K562 (cell line): ENCODE measurements around the gene COL6A1. TPM values are rescaled to one million over a fixed set of nuclear protein-coding genes. Genes with fewer than 3 reads are reported as not detected.

Experiments used
- ATAC-seq: fragments of 200-7000 bp; cut with Tn5 transposase; 3 replicates; pipeline ENCODE4 v1.9.1; 2020; ENCODE audit warnings: moderate library complexity
- BruUV-seq: library from RNA; stranded (reverse); fragments of 400-500 nt; replicated peaks from 2 replicates; lab custom pipeline; 2021; lab: Mats Ljungman, UMichigan
- CTCF ChIA-PET: fragments of 300-600 bp; formaldehyde crosslinking; extraction: SDS; loops from one replicate; lab custom pipeline; 2021; ENCODE audit warnings: low intra/inter-chr PET ratio; lab: Yijun Ruan, JAX
- POLR2A ChIA-PET: fragments of 300-600, 350-650 bp; sonication (Branson Sonifier 250); formaldehyde crosslinking; extraction: SDS; loops from one replicate; lab custom pipeline; 2021; ENCODE audit warnings: antibody characterized with exemption, inconsistent platforms; lab: Yijun Ruan, JAX
- DNase-seq, 4 experiments: peaks; one replicate each; pipeline versions ENCODE4 v3.0.0 to v3.0.0-alpha.2; 2011 to 2018; ENCODE audit warnings: low spot score in 3 of 4, mixed read lengths in 3 of 4; ENCODE audit errors: extremely low read depth in 1 of 4
- FAIRE-seq: peaks from 2 replicates; lab custom pipeline; 2011; peaks lifted over from hg19 to GRCh38; lab: Jason Lieb, UNC
- H2AFZ ChIP-seq: 2 replicates; pipeline ENCODE4 v1.6.0; 2011; ENCODE audit warnings: low read depth, low read length, control low read depth, inconsistent platforms
- H3K27ac ChIP-seq: fragments of 200-600 bp; 3 replicates; pipeline ENCODE4 v1.8.0; 2011; ENCODE audit warnings: low read depth, mild to moderate bottlenecking, control low read depth, inconsistent platforms, low read length, moderate library complexity, mixed read lengths; ENCODE audit errors: extremely low read depth
- H3K27me3 ChIP-seq, 2 experiments: fragments of 300-600 bp in 1 of 2; 2 replicates in 1 of 2; 3 replicates in 1 of 2; pipeline versions ENCODE4 v1.6.0 to v1.8.0; 2011; ENCODE audit warnings: inconsistent platforms in 2 of 2, low read length in 2 of 2, mild to moderate bottlenecking in 1 of 2, mixed read lengths in 1 of 2, moderate library complexity in 1 of 2; ENCODE audit not compliant: control insufficient read depth in 2 of 2, insufficient read depth in 2 of 2
- H3K36me3 ChIP-seq: fragments of 300-600 bp; 3 replicates; pipeline ENCODE4 v1.8.0; 2011; ENCODE audit warnings: mild to moderate bottlenecking, low read length, inconsistent platforms; ENCODE audit not compliant: control insufficient read depth, insufficient read depth
- H3K4me1 ChIP-seq, 2 experiments: fragments of 200-600 bp in 1 of 2; replicated peaks in 1 of 2; 2 replicates in 1 of 2; 3 replicates in 1 of 2; pipeline versions ENCODE4 v1.5.1 to v1.8.0; 2011; ENCODE audit warnings: inconsistent platforms in 2 of 2, low read length in 2 of 2, mild to moderate bottlenecking in 1 of 2, mixed read lengths in 1 of 2, moderate library complexity in 1 of 2; ENCODE audit not compliant: control insufficient read depth in 2 of 2, insufficient read depth in 2 of 2
- H3K4me2 ChIP-seq: 2 replicates; pipeline ENCODE4 v1.6.1; 2011; ENCODE audit warnings: low read length, control low read depth, inconsistent platforms, mixed read lengths; ENCODE audit not compliant: insufficient read depth
- H3K4me3 ChIP-seq: fragments of 200-600 bp; sonication (generic), shearing (Covaris generic); 2 replicates; pipeline ENCODE4 v1.5.1; 2016; ENCODE audit warnings: control low read depth, inconsistent platforms
- H3K79me2 ChIP-seq: fragments of 200-600 bp; 3 replicates; pipeline ENCODE4 v1.8.0; 2011; ENCODE audit warnings: low read length, inconsistent platforms; ENCODE audit not compliant: control insufficient read depth, insufficient read depth
- H3K9ac ChIP-seq, 2 experiments: 2 replicates each; pipeline versions ENCODE4 v1.6.0 to v1.6.1; 2011; ENCODE audit warnings: low read depth in 2 of 2, low read length in 2 of 2, control low read depth in 1 of 2, inconsistent platforms in 1 of 2, mild to moderate bottlenecking in 1 of 2, mixed read lengths in 1 of 2; ENCODE audit not compliant: insufficient read depth in 1 of 2
- H3K9me1 ChIP-seq: one replicate; pipeline ENCODE4 v1.6.0; 2011; ENCODE audit warnings: inconsistent platforms, mild to moderate bottlenecking, low read length, moderate library complexity; ENCODE audit not compliant: control insufficient read depth, insufficient read depth
- H3K9me3 ChIP-seq: replicated peaks from 2 replicates; pipeline ENCODE4 v1.5.1; 2011; ENCODE audit warnings: low read depth, low read length, inconsistent platforms; ENCODE audit not compliant: control insufficient read depth, insufficient read depth
- H4K20me1 ChIP-seq: replicated peaks from 2 replicates; pipeline ENCODE4 v1.6.1; 2011; ENCODE audit warnings: low read length, inconsistent platforms, mixed read lengths; ENCODE audit not compliant: control insufficient read depth, insufficient read depth
- ETS2 ChIP-seq: IDR thresholded peaks from 2 replicates; pipeline ENCODE4 v1.6.1; 2016; ENCODE audit warnings: borderline replicate concordance, missing genetic modification characterization, mild to moderate bottlenecking, moderate library complexity, missing compliant biosample characterization; ENCODE audit not compliant: poor library complexity, severe bottlenecking
- GATAD2B ChIP-seq: fragments of 450-650 bp; IDR thresholded peaks from 2 replicates; pipeline ENCODE4 v1.6.1; 2017; ENCODE audit warnings: mild to moderate bottlenecking, borderline replicate concordance
- KDM5B ChIP-seq: fragments of 200-600 bp; sonication (generic); IDR thresholded peaks from 2 replicates; pipeline ENCODE4 v1.6.1; 2012; ENCODE audit warnings: low read depth, mild to moderate bottlenecking, moderate library complexity, low read length, control low read depth, inconsistent platforms; ENCODE audit not compliant: insufficient replicate concordance
- MYBL2 ChIP-seq, 2 experiments: fragments of 450-650 bp in 1 of 2; sonication (generic) in 1 of 2; formaldehyde crosslinking in 1 of 2; IDR thresholded peaks; 2 replicates each; pipeline versions ENCODE4 v1.6.1 to v1.8.1; 2017 to 2022; ENCODE audit warnings: borderline replicate concordance in 1 of 2, inconsistent platforms in 1 of 2, low read depth in 1 of 2, mild to moderate bottlenecking in 1 of 2, missing genetic modification reagents in 1 of 2, moderate library complexity in 1 of 2
- NFYB ChIP-seq: IDR thresholded peaks from 2 replicates; pipeline ENCODE4 v1.6.1; 2011; ENCODE audit warnings: mild to moderate bottlenecking, moderate library complexity; ENCODE audit not compliant: insufficient read length; ENCODE audit errors: extremely low read depth
- PTRF ChIP-seq: fragments of 450-650 bp; IDR thresholded peaks from 2 replicates; pipeline ENCODE4 v1.6.1; 2016; ENCODE audit warnings: mild to moderate bottlenecking, missing genetic modification characterization, missing compliant biosample characterization
- ZFP36 ChIP-seq: fragments of 150-350 bp; IDR thresholded peaks from 2 replicates; pipeline ENCODE4 v1.6.1; 2018; ENCODE audit warnings: low read length, low read depth; ENCODE audit not compliant: partially characterized antibody
- ZNF274 ChIP-seq: IDR thresholded peaks from 2 replicates; pipeline ENCODE4 v1.6.1; 2011; ENCODE audit warnings: low read depth, mild to moderate bottlenecking, low read length, moderate library complexity, borderline replicate concordance
- WGBS: fragments of 100-300 bp; shearing (Covaris generic); methylation state at CpG from one replicate; pipeline ENCODE4 v1.1.6; 2016; ENCODE audit warnings: low coverage, mixed read lengths; ENCODE audit not compliant: insufficient coverage; ENCODE audit errors: missing lambda C conversion rate; 5-methylcytosine and 5-hydroxymethylcytosine counted together
- in situ Hi-C: fragments of 300-500 bp; cut with MboI; formaldehyde crosslinking; loops from 4 replicates; pipeline ENCODE4 v1.15.0; 2018; ENCODE audit warnings: inconsistent platforms, mixed read lengths
- intact Hi-C: fragments of 100-400 bp; cut with micrococcal nuclease; formaldehyde crosslinking; loops from 2 replicates; pipeline ENCODE4 v1.14.2; 2022
- polyA plus RNA-seq, 8 experiments: library from polyadenylated mRNA; depleted of rRNA in 4 of 8; stranded (reverse) in 5 of 8; unstranded in 3 of 8; fragments of >200 nt; fragmentation: Nextera tagmentation in 2 of 8; fragmentation: Illumina TruSeq in 1 of 8; extraction: Ambion mirVana in 2 of 8; extraction: Trizol in 1 of 8; gene quantifications; 2 replicates each; pipeline versions ENCODE4 v1.2.1 to v1.2.3, GENCODE V29; 2011 to 2014; ENCODE audit warnings: inconsistent platforms in 1 of 8, missing spikeins in 1 of 8
- total RNA-seq, 7 experiments: library from RNA; depleted of rRNA in 6 of 7; stranded (reverse); fragments of >200 nt in 6 of 7; fragmentation: Illumina TruSeq in 2 of 7; extraction: Trizol in 2 of 7; gene quantifications; 2 replicates each; pipeline versions ENCODE4 v1.2.1 to v1.2.3, GENCODE V29; 2011 to 2021; ENCODE audit warnings: low replicate concordance in 1 of 7
- TF ChIP-seq, protein P1 (sequence below): fragments of 250-450 bp; sonication (Bioruptor Pico); IDR thresholded peaks from 2 replicates; pipeline ENCODE4 v1.4.0; 2020
- TF ChIP-seq, protein P2 (sequence below): sonication (generic); formaldehyde crosslinking; IDR thresholded peaks from 2 replicates; pipeline ENCODE4 v1.8.0; 2022; ENCODE audit warnings: mild to moderate bottlenecking, missing genetic modification reagents
- TF ChIP-seq, protein P3 (sequence below): fragments of 450-650 bp; IDR thresholded peaks from 2 replicates; pipeline ENCODE4 v1.7.0; 2016; ENCODE audit warnings: borderline replicate concordance

Gene COL6A1
- total and polyA plus RNA-seq, 9 of the 15 experiments (the other 6 are each of a cell fraction or from before 2014, with no cell fraction given): 0.07 to 1.3 (median 0.14) TPM; not detected in 3

DNA sequence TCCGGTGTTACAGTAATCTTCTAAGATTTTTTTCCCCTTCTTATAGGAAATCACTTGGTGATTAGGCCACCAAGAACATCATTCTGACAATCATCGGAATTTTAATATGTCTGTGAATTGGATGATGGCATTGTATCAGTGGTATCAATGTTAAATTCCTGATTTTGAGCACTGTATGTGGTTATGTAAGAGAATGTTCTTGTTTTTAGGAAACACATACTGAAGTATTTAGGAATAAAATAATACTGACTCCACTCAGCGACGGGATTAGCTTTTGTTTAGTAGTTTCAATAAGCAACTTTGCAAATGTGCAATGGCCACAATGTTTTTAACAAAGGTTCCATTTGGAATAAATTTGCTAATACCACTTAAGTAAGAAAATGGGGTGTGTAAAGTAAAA is 30.6 kb downstream of the COL6A1 start:
- CTCF ChIA-PET: no interaction called here
- H4K20me1 ChIP-seq: no peaks in the 10 kb centered on the region
- in situ Hi-C loops (no loop called here), intact Hi-C loops (no loop called here)
- H3K4me2 ChIP-seq: no peak overlapping the region
- no peak overlapping the region for H2AFZ ChIP-seq
- no peak overlapping the region for H3K9ac ChIP-seq
- POLR2A ChIA-PET: interaction anchor here (1.0 kb wide), 1 partner anchor 28 kb away, joined by 4 read pairs; no protein-coding TSS in a partner anchor
- no peak for ATAC-seq
- no peaks in the 10 kb centered on the region for H3K79me2 ChIP-seq
- no peaks in the 10 kb centered on the region for H3K36me3 ChIP-seq
- H3K9me3 ChIP-seq: no peaks in the 10 kb centered on the region; the same call in 1 of the 2 replicates
- BruUV-seq: no TSS peak
- peaks cover 0 to 1% of the 10 kb centered on the region in 2 experiments; a peak in 1 of 5 replicates for H3K4me1 ChIP-seq
- WGBS: 0% methylated on average over 4 of the region's 4 CpGs
- peaks cover 0 to 18% of the 10 kb centered on the region in 2 experiments; a peak in 3 of 5 replicates for H3K27me3 ChIP-seq
- FAIRE-seq: no peak
- no peak overlapping the region for H3K4me3 ChIP-seq
- DNase-seq: no peak
- H3K27ac ChIP-seq: no peak overlapping the region
- no peaks in the 10 kb centered on the region for H3K9me1 ChIP-seq
- TF ChIP-seq MYBL2 (IDR thresholded peaks at IDR 0.05; ENCODE audit: low read depth) (no peak), MYBL2 (CRISPR knock-in tag; IDR thresholded peaks at IDR 0.05; ENCODE audit: borderline replicate concordance) (no peak), PTRF (tag) (no peak), NFYB (no peak), ZFP36 (no peak), ZNF274 (no peak), ETS2 (tag) (no peak), KDM5B (no peak), GATAD2B (no peak)
- TF ChIP-seq, protein P1, sequence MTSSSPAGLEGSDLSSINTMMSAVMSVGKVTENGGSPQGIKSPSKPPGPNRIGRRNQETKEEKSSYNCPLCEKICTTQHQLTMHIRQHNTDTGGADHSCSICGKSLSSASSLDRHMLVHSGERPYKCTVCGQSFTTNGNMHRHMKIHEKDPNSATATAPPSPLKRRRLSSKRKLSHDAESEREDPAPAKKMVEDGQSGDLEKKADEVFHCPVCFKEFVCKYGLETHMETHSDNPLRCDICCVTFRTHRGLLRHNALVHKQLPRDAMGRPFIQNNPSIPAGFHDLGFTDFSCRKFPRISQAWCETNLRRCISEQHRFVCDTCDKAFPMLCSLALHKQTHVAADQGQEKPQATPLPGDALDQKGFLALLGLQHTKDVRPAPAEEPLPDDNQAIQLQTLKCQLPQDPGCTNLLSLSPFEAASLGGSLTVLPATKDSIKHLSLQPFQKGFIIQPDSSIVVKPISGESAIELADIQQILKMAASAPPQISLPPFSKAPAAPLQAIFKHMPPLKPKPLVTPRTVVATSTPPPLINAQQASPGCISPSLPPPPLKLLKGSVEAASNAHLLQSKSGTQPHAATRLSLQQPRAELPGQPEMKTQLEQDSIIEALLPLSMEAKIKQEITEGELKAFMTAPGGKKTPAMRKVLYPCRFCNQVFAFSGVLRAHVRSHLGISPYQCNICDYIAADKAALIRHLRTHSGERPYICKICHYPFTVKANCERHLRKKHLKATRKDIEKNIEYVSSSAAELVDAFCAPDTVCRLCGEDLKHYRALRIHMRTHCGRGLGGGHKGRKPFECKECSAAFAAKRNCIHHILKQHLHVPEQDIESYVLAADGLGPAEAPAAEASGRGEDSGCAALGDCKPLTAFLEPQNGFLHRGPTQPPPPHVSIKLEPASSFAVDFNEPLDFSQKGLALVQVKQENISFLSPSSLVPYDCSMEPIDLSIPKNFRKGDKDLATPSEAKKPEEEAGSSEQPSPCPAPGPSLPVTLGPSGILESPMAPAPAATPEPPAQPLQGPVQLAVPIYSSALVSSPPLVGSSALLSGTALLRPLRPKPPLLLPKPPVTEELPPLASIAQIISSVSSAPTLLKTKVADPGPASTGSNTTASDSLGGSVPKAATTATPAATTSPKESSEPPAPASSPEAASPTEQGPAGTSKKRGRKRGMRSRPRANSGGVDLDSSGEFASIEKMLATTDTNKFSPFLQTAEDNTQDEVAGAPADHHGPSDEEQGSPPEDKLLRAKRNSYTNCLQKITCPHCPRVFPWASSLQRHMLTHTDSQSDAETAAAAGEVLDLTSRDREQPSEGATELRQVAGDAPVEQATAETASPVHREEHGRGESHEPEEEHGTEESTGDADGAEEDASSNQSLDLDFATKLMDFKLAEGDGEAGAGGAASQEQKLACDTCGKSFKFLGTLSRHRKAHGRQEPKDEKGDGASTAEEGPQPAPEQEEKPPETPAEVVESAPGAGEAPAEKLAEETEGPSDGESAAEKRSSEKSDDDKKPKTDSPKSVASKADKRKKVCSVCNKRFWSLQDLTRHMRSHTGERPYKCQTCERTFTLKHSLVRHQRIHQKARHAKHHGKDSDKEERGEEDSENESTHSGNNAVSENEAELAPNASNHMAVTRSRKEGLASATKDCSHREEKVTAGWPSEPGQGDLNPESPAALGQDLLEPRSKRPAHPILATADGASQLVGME (CRISPR knock-in tag): no peak
- TF ChIP-seq, protein P2, sequence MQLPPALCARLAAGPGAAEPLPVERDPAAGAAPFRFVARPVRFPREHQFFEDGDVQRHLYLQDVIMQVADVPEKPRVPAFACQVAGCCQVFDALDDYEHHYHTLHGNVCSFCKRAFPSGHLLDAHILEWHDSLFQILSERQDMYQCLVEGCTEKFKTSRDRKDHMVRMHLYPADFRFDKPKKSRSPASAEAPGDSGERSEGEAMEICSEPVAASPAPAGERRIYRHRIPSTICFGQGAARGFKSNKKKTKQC (CRISPR knock-in tag): no peak
- TF ChIP-seq, protein P3, sequence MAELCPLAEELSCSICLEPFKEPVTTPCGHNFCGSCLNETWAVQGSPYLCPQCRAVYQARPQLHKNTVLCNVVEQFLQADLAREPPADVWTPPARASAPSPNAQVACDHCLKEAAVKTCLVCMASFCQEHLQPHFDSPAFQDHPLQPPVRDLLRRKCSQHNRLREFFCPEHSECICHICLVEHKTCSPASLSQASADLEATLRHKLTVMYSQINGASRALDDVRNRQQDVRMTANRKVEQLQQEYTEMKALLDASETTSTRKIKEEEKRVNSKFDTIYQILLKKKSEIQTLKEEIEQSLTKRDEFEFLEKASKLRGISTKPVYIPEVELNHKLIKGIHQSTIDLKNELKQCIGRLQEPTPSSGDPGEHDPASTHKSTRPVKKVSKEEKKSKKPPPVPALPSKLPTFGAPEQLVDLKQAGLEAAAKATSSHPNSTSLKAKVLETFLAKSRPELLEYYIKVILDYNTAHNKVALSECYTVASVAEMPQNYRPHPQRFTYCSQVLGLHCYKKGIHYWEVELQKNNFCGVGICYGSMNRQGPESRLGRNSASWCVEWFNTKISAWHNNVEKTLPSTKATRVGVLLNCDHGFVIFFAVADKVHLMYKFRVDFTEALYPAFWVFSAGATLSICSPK: no peak
